Kidney epithelial cell (primary cell): Measurements from ENCODE around the gene COMMD9. TPM values are rescaled to one million over a fixed set of nuclear protein-coding genes. Genes with fewer than 3 reads are reported as not detected.

Source experiments
- DNase-seq: peaks from one replicate; pipeline ENCODE4 v3.0.0-alpha.2; 2010; ENCODE audit warnings: low read depth
- H3K27me3 ChIP-seq: 2 replicates; pipeline ENCODE4 v1.6.0; 2011; ENCODE audit warnings: low read length; ENCODE audit not compliant: control insufficient read depth, insufficient read depth
- H3K36me3 ChIP-seq: 2 replicates; pipeline ENCODE4 v1.5.1; 2011; ENCODE audit warnings: low read length; ENCODE audit not compliant: control insufficient read depth, insufficient read depth
- H3K4me3 ChIP-seq: 2 replicates; pipeline ENCODE4 v1.5.1; 2011; ENCODE audit warnings: low read depth, mild to moderate bottlenecking, control low read depth, low read length
- total RNA-seq: library from RNA; depleted of rRNA; stranded (reverse); fragments of >200 nt; gene quantifications from 2 replicates; pipeline ENCODE4 v1.2.3, GENCODE V29; 2015
- TF ChIP-seq, protein P1 (sequence below): IDR thresholded peaks from 2 replicates; pipeline ENCODE4 v1.5.1; 2011; ENCODE audit warnings: mild to moderate bottlenecking, moderate library complexity, low read length, control low read depth, inconsistent platforms; ENCODE audit not compliant: insufficient read depth, poor library complexity, severe bottlenecking

The COMMD9 gene
- total RNA-seq, 1 donor from 2014 or later: 69.6 TPM

DNA sequence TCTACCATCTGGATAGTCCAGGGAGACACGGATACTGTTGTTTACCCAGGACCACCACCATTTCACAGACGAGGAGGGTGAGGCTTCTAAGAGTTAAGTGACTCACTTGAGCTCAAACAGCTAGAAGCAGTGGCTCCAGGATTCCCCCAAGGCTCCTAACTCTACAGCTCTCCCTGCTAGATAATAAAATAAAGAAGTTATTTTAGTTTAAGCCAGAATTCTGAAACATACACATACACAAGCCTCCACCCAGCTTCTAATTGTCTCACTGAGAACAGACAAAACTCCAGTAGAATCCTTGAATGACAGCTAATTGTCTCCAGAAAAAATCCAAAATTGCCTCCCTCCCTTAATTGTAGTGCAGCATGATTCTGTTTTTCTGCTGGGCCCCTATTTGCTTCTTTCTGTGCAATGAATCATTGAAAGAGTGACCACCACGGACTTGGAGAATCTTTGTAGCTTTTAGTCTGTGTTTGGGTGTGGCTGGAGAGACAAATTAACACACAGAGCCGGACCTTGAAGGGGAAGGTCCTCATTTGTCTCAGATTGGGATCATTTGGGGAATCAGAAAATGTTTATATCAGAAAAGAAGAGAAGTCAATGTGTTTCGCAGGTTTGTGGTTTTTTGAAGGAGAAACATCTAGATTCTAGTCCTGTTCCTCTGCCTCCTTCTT is 64.9 kb downstream of the COMMD9 start:
- H3K4me3 ChIP-seq: no peak overlapping the region
- no peaks in the 10 kb centered on the region for H3K27me3 ChIP-seq
- no peak for DNase-seq
- no peaks in the 10 kb centered on the region for H3K36me3 ChIP-seq
- TF ChIP-seq, protein P1, sequence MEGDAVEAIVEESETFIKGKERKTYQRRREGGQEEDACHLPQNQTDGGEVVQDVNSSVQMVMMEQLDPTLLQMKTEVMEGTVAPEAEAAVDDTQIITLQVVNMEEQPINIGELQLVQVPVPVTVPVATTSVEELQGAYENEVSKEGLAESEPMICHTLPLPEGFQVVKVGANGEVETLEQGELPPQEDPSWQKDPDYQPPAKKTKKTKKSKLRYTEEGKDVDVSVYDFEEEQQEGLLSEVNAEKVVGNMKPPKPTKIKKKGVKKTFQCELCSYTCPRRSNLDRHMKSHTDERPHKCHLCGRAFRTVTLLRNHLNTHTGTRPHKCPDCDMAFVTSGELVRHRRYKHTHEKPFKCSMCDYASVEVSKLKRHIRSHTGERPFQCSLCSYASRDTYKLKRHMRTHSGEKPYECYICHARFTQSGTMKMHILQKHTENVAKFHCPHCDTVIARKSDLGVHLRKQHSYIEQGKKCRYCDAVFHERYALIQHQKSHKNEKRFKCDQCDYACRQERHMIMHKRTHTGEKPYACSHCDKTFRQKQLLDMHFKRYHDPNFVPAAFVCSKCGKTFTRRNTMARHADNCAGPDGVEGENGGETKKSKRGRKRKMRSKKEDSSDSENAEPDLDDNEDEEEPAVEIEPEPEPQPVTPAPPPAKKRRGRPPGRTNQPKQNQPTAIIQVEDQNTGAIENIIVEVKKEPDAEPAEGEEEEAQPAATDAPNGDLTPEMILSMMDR: no peak

- H3K4me3 ChIP-seq: no peak overlapping the region
- no peak for DNase-seq
- no peaks in the 10 kb centered on the region for H3K27me3 ChIP-seq
- TF ChIP-seq, protein P1: no peak
- H3K36me3 ChIP-seq: no peaks in the 10 kb centered on the region
Measured at GRCh38 chr11:36222831-36223635, 66.2 kb downstream of the COMMD9 start.

Other genes starting within 250 kb of the COMMD9 start
- 15.9 and 27.0 TPM in 2 replicates for gene PRR5L, start 6.9 kb upstream of the COMMD9 start, total RNA-seq
- 15.8 and 15.9 TPM in 2 replicates for gene TRAF6, start 220.8 kb upstream of the COMMD9 start, total RNA-seq